DND-41 (cell line): Measurements from ENCODE around the gene IFNL2.

Experiments used
- ATAC-seq: fragments of 200-7000 bp; cut with Tn5 transposase; 3 replicates; pipeline ENCODE4 v1.9.1; 2021; ENCODE audit warnings: low read depth; ENCODE audit not compliant: insufficient read depth
- DNase-seq: peaks from one replicate; pipeline ENCODE4 v3.0.0-alpha.2; 2020
- H2AFZ ChIP-seq: 2 replicates; pipeline ENCODE4 v1.6.0; 2012; ENCODE audit warnings: low read depth, low read length
- H3K27ac ChIP-seq: 2 replicates; pipeline ENCODE4 v1.5.1; 2012; ENCODE audit warnings: low read length, inconsistent platforms
- H3K27me3 ChIP-seq: fragments of 200-600 bp; sonication (generic); 2 replicates; pipeline ENCODE4 v1.6.0; 2012; ENCODE audit warnings: low read length, mild to moderate bottlenecking, inconsistent platforms; ENCODE audit not compliant: insufficient read depth, poor library complexity
- H3K36me3 ChIP-seq: 2 replicates; pipeline ENCODE4 v1.5.1; 2012; ENCODE audit warnings: low read length, inconsistent platforms; ENCODE audit not compliant: insufficient read depth
- H3K4me1 ChIP-seq: 2 replicates; pipeline ENCODE4 v1.5.1; 2012; ENCODE audit warnings: mild to moderate bottlenecking, low read length; ENCODE audit not compliant: insufficient read depth
- H3K4me2 ChIP-seq: 2 replicates; pipeline ENCODE4 v1.6.0; 2012; ENCODE audit warnings: mild to moderate bottlenecking, moderate library complexity, low read length, inconsistent platforms; ENCODE audit not compliant: insufficient read depth
- H3K4me3 ChIP-seq, 2 experiments: fragments of 200-600 bp in 1 of 2; shearing (Covaris generic) in 1 of 2; 2 replicates each; pipeline ENCODE4 v1.5.1; 2012 to 2016; ENCODE audit warnings: inconsistent platforms in 2 of 2, low read length in 2 of 2, mild to moderate bottlenecking in 2 of 2, low read depth in 1 of 2, moderate library complexity in 1 of 2
- H3K79me2 ChIP-seq: 2 replicates; pipeline ENCODE4 v1.6.0; 2012; ENCODE audit warnings: low read length, inconsistent platforms; ENCODE audit not compliant: insufficient read depth
- H3K9ac ChIP-seq: 2 replicates; pipeline ENCODE4 v1.6.0; 2012; ENCODE audit warnings: low read depth, mild to moderate bottlenecking, inconsistent platforms, low read length, moderate library complexity
- H3K9me3 ChIP-seq: 2 replicates; pipeline ENCODE4 v1.5.1; 2012; ENCODE audit warnings: low read length, moderate library complexity, mild to moderate bottlenecking, inconsistent platforms; ENCODE audit not compliant: insufficient read depth, severe bottlenecking
- H4K20me1 ChIP-seq: 2 replicates; pipeline ENCODE4 v1.6.0; 2012; ENCODE audit warnings: low read length; ENCODE audit not compliant: insufficient read depth
- EZH2 ChIP-seq: IDR thresholded peaks from 3 replicates; pipeline ENCODE4 v1.6.1; 2012; ENCODE audit warnings: borderline replicate concordance, low read depth, mild to moderate bottlenecking, moderate library complexity, low read length, inconsistent platforms; ENCODE audit not compliant: severe bottlenecking
- TF ChIP-seq, protein P1 (sequence below): IDR thresholded peaks from 2 replicates; pipeline ENCODE4 v1.5.1; 2012; ENCODE audit warnings: borderline replicate concordance, low read length, moderate library complexity, mild to moderate bottlenecking; ENCODE audit not compliant: poor library complexity, severe bottlenecking; ENCODE audit errors: extremely low read depth

The IFNL2 gene

DNA sequence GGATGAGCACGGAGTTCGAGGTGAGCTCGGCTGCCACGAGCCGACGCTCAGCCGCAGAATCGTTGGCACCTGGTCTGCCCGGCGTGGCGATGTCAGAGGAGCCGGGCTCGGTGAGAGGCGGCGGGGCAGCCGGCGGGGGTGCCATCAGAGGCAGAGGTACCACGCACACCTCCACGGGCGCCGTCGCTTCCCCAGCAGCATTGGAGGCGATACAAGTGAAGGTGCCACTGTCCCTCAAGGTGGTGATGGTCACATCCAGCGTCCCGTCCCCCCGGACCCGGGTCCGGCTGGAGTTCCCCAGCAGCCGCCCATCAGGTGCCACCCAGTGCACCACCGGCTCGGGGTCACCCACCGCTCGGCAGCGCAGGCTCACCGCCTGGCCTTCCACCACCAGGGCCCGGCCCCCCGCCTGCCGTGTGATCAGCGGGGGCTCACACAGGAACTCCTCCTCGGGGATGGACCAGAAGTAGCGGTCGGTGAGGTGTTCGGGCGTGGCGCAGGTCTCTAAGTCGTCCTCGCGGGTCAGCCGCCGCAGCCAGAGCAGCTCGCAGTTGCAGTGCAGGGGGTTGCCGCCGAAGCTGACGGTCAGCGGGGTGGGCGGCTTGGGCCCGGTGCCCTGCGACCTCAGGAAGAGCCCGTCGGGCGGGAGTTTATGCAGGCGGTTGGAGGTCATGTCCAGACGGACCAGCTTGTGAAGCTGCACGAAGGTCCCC is 46.0 kb downstream of the IFNL2 start:
- no peak overlapping the region for H2AFZ ChIP-seq
- no peak for ATAC-seq
- no peak overlapping the region for H3K4me3 ChIP-seq
- DNase-seq: no peak
- TF ChIP-seq, protein P1, sequence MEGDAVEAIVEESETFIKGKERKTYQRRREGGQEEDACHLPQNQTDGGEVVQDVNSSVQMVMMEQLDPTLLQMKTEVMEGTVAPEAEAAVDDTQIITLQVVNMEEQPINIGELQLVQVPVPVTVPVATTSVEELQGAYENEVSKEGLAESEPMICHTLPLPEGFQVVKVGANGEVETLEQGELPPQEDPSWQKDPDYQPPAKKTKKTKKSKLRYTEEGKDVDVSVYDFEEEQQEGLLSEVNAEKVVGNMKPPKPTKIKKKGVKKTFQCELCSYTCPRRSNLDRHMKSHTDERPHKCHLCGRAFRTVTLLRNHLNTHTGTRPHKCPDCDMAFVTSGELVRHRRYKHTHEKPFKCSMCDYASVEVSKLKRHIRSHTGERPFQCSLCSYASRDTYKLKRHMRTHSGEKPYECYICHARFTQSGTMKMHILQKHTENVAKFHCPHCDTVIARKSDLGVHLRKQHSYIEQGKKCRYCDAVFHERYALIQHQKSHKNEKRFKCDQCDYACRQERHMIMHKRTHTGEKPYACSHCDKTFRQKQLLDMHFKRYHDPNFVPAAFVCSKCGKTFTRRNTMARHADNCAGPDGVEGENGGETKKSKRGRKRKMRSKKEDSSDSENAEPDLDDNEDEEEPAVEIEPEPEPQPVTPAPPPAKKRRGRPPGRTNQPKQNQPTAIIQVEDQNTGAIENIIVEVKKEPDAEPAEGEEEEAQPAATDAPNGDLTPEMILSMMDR: no peak
- TF ChIP-seq EZH2: no peak
- H3K4me2 ChIP-seq: no peak overlapping the region
- no peak overlapping the region for H3K9ac ChIP-seq
- H4K20me1 ChIP-seq: peaks cover 11% of the 10 kb centered on the region
- H3K4me1 ChIP-seq: peaks cover 6% of the 10 kb centered on the region
- peaks cover 2% of the 10 kb centered on the region; the same call in 1 of the 2 replicates for H3K79me2 ChIP-seq
- no peaks in the 10 kb centered on the region for H3K27me3 ChIP-seq
- no peak overlapping the region for H3K27ac ChIP-seq
- peaks cover 61% of the 10 kb centered on the region for H3K36me3 ChIP-seq
- H3K9me3 ChIP-seq: no peaks in the 10 kb centered on the region

DNA sequence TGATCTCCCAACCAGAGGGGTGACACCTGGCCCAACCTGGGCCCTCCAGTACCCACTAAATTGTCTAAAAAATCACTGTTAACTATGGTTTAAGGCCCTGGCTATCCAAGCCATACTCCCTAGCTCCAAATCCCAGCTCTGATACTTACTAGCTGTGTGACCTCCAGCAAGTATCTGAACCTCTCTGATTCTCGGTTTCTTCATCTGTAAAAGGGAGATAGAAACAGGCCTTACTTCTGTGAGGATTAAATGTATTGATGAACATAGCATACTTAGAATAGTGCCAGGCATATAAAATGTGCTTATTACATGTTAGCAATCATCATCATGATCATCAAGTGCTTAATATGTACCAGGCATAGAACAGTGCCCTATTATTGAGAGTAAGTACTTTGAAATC is 47.7 kb downstream of the IFNL2 start:
- Histone ChIP-seq H3K4me2 (no peak overlapping the region), H3K27ac (no peak overlapping the region), H2AFZ (no peak overlapping the region), H3K4me3 (no peak overlapping the region), H3K27me3 (no peaks in the 10 kb centered on the region), H3K9ac (no peak overlapping the region), H4K20me1 (peaks cover 5% of the 10 kb centered on the region), H3K9me3 (no peaks in the 10 kb centered on the region), H3K4me1 (peaks cover 19% of the 10 kb centered on the region), H3K36me3 (peaks cover 49% of the 10 kb centered on the region), H3K79me2 (peaks cover 14% of the 10 kb centered on the region; the same call in 1 of the 2 replicates)
- DNase-seq (no peak), ATAC-seq (no peak)
- TF ChIP-seq EZH2: no peak
- TF ChIP-seq, protein P1: no peak

DNA sequence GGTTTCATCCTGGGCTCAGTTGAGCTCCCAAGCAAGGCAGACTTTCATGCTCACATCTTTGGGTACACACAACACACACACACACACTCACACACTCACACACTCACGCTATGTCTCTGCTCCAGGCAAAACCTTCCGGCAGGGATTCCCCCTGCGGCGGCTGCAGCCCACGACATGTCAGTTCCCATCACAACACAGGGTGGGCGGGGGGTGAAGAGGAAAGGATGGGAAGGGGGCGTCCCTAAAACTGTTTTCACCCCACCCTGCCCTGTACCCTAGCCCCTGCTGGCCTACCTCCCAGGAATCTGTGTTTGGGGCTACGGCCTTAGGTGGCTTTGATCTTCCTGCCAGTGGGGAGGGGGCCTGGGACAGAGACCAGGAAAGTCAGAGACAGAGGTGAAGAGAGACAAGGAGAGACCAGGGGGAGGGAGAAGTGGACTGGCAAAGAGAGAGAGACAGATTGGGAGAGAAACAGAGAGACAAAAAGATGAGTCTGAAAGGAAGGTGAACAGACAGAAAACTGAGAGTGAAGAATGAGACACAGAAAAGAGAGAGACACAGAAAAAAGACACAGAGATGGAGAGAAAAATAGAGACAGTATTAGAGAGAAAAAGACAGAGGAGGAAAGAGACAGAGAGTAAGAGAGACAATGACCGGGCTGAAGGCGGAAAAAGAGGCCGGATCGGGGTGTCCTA is 48.6 kb downstream of the IFNL2 start:
- no peaks in the 10 kb centered on the region for H3K27me3 ChIP-seq
- H3K4me3 ChIP-seq: no peak overlapping the region
- peaks cover 42% of the 10 kb centered on the region for H3K36me3 ChIP-seq
- DNase-seq (no peak), ATAC-seq (no peak)
- no peak overlapping the region for H2AFZ ChIP-seq
- peaks cover 24% of the 10 kb centered on the region for H3K4me1 ChIP-seq
- H3K9ac ChIP-seq: no peak overlapping the region
- no peaks in the 10 kb centered on the region; the same call in 1 of the 2 replicates for H4K20me1 ChIP-seq
- no peak overlapping the region for H3K4me2 ChIP-seq
- no peaks in the 10 kb centered on the region for H3K9me3 ChIP-seq
- peaks cover 14% of the 10 kb centered on the region; the same call in 1 of the 2 replicates for H3K79me2 ChIP-seq
- TF ChIP-seq, protein P1: no peak
- no peak for TF ChIP-seq EZH2
- H3K27ac ChIP-seq: no peak overlapping the region
